Endothelial cell of umbilical vein (primary cell): ENCODE results near the gene MRPL9. TPM values are rescaled to one million over a fixed set of nuclear protein-coding genes. Genes with fewer than 3 reads are reported as not detected.

Experiments used
- BruUV-seq: library from RNA; stranded (reverse); fragments of 400-500 nt; replicated peaks from 2 replicates; lab custom pipeline; 2021; lab: Mats Ljungman, UMichigan
- CTCF ChIA-PET: fragments of 300-600, 350-600 bp; sonication (Branson Sonifier 250); formaldehyde crosslinking; loops from one replicate; lab custom pipeline; 2021; ENCODE audit warnings: antibody characterized with exemption, inconsistent platforms; lab: Charles Lee
- POLR2A ChIA-PET: fragments of 300-600, 350-600 bp; sonication (Branson Sonifier 250); formaldehyde crosslinking; loops from one replicate; lab custom pipeline; 2021; ENCODE audit warnings: antibody characterized with exemption, inconsistent platforms; lab: Charles Lee
- DNase-seq: peaks from one replicate; pipeline ENCODE4 v3.0.0-alpha.2; 2011; ENCODE audit warnings: low read depth, low spot score
- FAIRE-seq: peaks from 2 replicates; lab custom pipeline; 2011; peaks lifted over from hg19 to GRCh38; lab: Jason Lieb, UNC
- H2AFZ ChIP-seq: 2 replicates; pipeline ENCODE4 v1.6.0; 2012; ENCODE audit warnings: low read depth, low read length, control low read depth, inconsistent platforms
- H3K27ac ChIP-seq: 2 replicates; pipeline ENCODE4 v1.5.1; 2011; ENCODE audit warnings: low read depth, mild to moderate bottlenecking, control low read depth, low read length, moderate library complexity; ENCODE audit not compliant: insufficient read depth
- H3K27me3 ChIP-seq, 2 experiments: 2 replicates each; pipeline versions ENCODE4 v1.6.0 to v1.6.1; 2011; ENCODE audit warnings: low read length in 2 of 2, mixed read lengths in 1 of 2; ENCODE audit not compliant: control insufficient read depth in 2 of 2, insufficient read depth in 2 of 2
- H3K36me3 ChIP-seq, 2 experiments: 2 replicates in 1 of 2; 3 replicates in 1 of 2; pipeline ENCODE4 v1.5.1; 2011; ENCODE audit warnings: low read length in 2 of 2, mild to moderate bottlenecking in 1 of 2, moderate library complexity in 1 of 2; ENCODE audit not compliant: control insufficient read depth in 2 of 2, insufficient read depth in 2 of 2; ENCODE audit errors: extremely low read depth in 1 of 2
- H3K4me1 ChIP-seq: 3 replicates; pipeline ENCODE4 v1.5.1; 2011; ENCODE audit warnings: mild to moderate bottlenecking, low read length; ENCODE audit not compliant: control insufficient read depth, insufficient read depth; ENCODE audit errors: extremely low read depth
- H3K4me2 ChIP-seq: 2 replicates; pipeline ENCODE4 v1.6.1; 2011; ENCODE audit warnings: low read length, control low read depth, mixed read lengths; ENCODE audit not compliant: insufficient read depth
- H3K4me3 ChIP-seq, 3 experiments: fragments of 200-600 bp in 1 of 3; sonication (generic), shearing (Covaris generic) in 1 of 3; replicated peaks in 1 of 3; 2 replicates each; pipeline ENCODE4 v1.5.1; 2011 to 2016; ENCODE audit warnings: control low read depth in 3 of 3, low read length in 3 of 3, mild to moderate bottlenecking in 2 of 3, inconsistent platforms in 1 of 3, low read depth in 1 of 3, moderate library complexity in 1 of 3; ENCODE audit not compliant: insufficient read depth in 1 of 3
- H3K79me2 ChIP-seq: 2 replicates; pipeline ENCODE4 v1.6.0; 2012; ENCODE audit warnings: low read length, inconsistent platforms; ENCODE audit not compliant: control insufficient read depth, insufficient read depth
- H3K9ac ChIP-seq: replicated peaks from 2 replicates; pipeline ENCODE3; 2011; ENCODE audit warnings: low read length, control low read depth; ENCODE audit not compliant: insufficient read depth; ENCODE audit errors: extremely low read depth
- H3K9me1 ChIP-seq: replicated peaks from 3 replicates; pipeline ENCODE4 v1.6.0; 2011; ENCODE audit warnings: mild to moderate bottlenecking, low read length; ENCODE audit not compliant: control insufficient read depth, insufficient read depth; ENCODE audit errors: extremely low read depth
- H3K9me3 ChIP-seq: replicated peaks from 2 replicates; pipeline ENCODE4 v1.5.1; 2012; ENCODE audit warnings: low read length, inconsistent platforms; ENCODE audit not compliant: control insufficient read depth, insufficient read depth
- H4K20me1 ChIP-seq: replicated peaks from 2 replicates; pipeline ENCODE3; 2011; ENCODE audit warnings: mild to moderate bottlenecking, low read length; ENCODE audit not compliant: control insufficient read depth, insufficient read depth; ENCODE audit errors: extremely low read depth
- EZH2 ChIP-seq: IDR thresholded peaks from 2 replicates; pipeline ENCODE4 v1.6.1; 2012; ENCODE audit warnings: borderline replicate concordance, low read depth, mild to moderate bottlenecking, moderate library complexity, low read length, inconsistent platforms; ENCODE audit not compliant: severe bottlenecking
- FOS ChIP-seq: IDR thresholded peaks from 2 replicates; pipeline ENCODE4 v1.6.1; 2011; ENCODE audit warnings: mild to moderate bottlenecking, low read length, moderate library complexity, borderline replicate concordance; ENCODE audit not compliant: insufficient read depth
- GATA2 ChIP-seq: IDR thresholded peaks from 2 replicates; pipeline ENCODE4 v1.7.0; 2011; ENCODE audit warnings: low read depth, mild to moderate bottlenecking, moderate library complexity, mixed read lengths, low read length; ENCODE audit not compliant: insufficient read length, insufficient read depth
- JUN ChIP-seq: IDR thresholded peaks from 2 replicates; pipeline ENCODE4 v1.6.1; 2011; ENCODE audit warnings: borderline replicate concordance, low read depth; ENCODE audit not compliant: insufficient read length, insufficient read depth
- MYC ChIP-seq: IDR thresholded peaks from one replicate; pipeline ENCODE4 v1.6.1; 2011; ENCODE audit warnings: mild to moderate bottlenecking, low read depth, low read length
- POLR2A ChIP-seq: IDR thresholded peaks from 2 replicates; pipeline ENCODE4 v1.6.1; 2012; ENCODE audit warnings: low read depth, mild to moderate bottlenecking, control low read depth, low read length
- POLR2AphosphoS5 ChIP-seq: IDR thresholded peaks from 2 replicates; pipeline ENCODE4 v1.6.1; 2012; ENCODE audit warnings: low read depth, mild to moderate bottlenecking, control low read depth, low read length, moderate library complexity; ENCODE audit not compliant: insufficient read depth
- dilution Hi-C: fragments of 300-500 bp; cut with MboI; formaldehyde crosslinking; loops from one replicate; pipeline ENCODE4 v1.15.0; 2019; ENCODE audit warnings: low sequenced_read_pairs; ENCODE audit not compliant: extremely low pct_ligation_motif_present
- intact Hi-C: fragments of 100-400 bp; cut with micrococcal nuclease; formaldehyde crosslinking; loops from one replicate; pipeline ENCODE4 v1.10.0; 2022
- polyA plus RNA-seq, 4 experiments: library from polyadenylated mRNA; depleted of rRNA in 3 of 4; stranded (reverse) in 3 of 4; unstranded in 1 of 4; fragments of >200 nt; gene quantifications; 2 replicates each; pipeline versions ENCODE4 v1.2.1 to v1.2.3, GENCODE V29; 2011 to 2012; ENCODE audit warnings: missing spikeins in 1 of 4
- total RNA-seq: library from RNA; stranded (reverse); gene quantifications from 2 replicates; pipeline ENCODE4 v1.2.3, GENCODE V29; 2021
- TF ChIP-seq, protein P1 (sequence below), 2 donors: IDR thresholded peaks; 1 replicate in 1 of 2; 2 replicates in 1 of 2; pipeline ENCODE4 v1.5.1; 2011; ENCODE audit warnings: low read length in 2 of 2, mild to moderate bottlenecking in 2 of 2, moderate library complexity in 2 of 2, control low read depth in 1 of 2, inconsistent platforms in 1 of 2, low read depth in 1 of 2; ENCODE audit not compliant: insufficient read depth in 1 of 2; ENCODE audit errors: extremely low read depth in 1 of 2
- TF ChIP-seq, protein P2 (sequence below): IDR thresholded peaks from 2 replicates; pipeline ENCODE4 v1.6.1; 2011; ENCODE audit not compliant: insufficient read depth, insufficient read length

The MRPL9 gene
- total and polyA plus RNA-seq, 2 donors (not counting 3 experiments of a cell fraction or from before 2014, with no cell fraction given) = 79.1 to 112 TPM

DNA sequence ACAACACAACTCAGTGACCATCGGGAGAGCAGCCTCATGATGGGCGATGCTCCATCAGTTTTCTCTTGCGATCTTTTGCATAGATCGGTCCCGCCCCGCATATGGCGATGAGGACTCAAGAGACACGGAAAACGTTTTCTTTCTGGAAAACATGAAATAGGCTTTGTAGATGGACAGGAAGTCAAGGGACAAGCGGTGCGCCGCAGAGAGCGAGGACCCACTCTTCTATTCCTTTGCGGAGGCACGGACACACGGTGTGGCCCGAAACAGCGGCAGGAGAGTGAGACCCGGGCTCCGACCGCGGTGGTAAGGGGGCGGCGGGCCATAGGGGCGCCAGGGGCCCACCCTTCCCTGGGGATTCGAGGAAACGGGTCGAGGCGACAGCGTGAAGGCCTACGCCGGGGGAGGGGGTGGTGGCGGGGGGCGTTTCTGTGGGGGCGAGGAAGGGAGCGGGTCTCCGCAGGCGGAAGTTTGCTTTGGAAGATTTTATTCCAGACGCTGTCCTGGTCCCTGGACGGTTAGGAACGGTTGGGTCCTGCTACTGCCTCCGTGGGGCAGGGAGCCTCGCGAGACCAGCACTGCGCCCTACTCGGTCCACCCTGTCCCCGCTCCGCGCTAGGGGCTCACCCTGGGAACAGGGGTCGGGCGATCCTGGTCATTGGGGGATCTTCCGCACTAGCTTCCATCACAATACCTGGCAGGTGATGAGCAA, 27.8 kb upstream of the MRPL9 start:
- CTCF ChIA-PET = no interaction called here
- POLR2A ChIA-PET = interaction anchor here (0.6 to 0.7 kb wide), 2 partner anchors 198 to 446 kb away, joined by 5 to 6 read pairs; no protein-coding TSS in a partner anchor

DNA sequence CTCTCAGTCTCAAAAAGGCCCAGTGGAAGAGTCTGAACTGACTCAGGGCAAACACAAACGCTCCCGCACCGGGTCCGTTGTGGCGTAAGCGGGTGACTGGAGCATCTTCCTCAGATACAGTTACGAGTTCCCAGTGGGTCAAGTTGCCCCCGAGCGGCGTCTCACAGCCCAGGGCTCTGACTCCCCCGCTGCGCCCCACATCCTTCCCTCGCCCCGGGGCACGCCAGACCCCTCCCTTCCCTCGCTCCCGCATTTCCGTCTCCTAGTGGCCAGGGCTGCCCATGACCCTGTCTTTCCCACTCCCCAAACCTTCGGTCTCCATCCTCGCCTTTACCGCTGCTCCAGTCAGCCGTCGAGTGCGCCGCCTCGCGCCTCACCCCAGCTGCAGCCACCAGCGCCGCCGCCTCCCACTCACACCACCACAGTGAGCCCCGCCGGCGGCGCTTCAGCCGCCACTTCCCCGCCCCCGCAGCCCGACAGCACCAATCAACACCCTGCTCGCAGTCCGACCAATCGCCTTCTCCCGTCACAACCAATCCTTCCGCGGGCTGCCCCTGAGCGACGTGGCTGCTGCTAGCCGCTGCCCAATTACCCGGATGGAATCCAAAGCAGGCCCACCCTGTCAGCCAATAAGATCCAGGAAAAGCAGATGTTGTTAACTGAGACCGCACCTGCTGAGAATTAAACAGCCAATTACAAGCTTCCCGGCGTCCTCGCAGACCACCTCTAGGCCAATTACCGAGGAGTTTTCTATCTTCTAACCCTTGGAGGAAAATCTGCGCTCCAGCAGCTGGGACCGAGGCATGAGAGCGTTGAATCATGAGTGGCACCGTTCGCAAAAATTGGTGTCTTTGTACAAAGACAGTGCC, 27.0 kb upstream of the MRPL9 start, which contains the start of gene TDRKH:
TDRKH (minus strand) TSS at position 430 of the 869 bp plus-strand sequence. CDS start 7,478 bp downstream, outside the sequence.
- Histone ChIP-seq H3K27ac (no peak within 1 kb of the TSS), H3K4me3 (peak within 1 kb of the TSS; percentile 43 to 94 (median 88)), H3K9me3 (no peaks in the 10 kb centered on the region), H3K79me2 (no peaks in the 10 kb centered on the region), H3K9me1 (no peaks in the 10 kb centered on the region), H4K20me1 (no peaks in the 10 kb centered on the region), H2AFZ (peak within 1 kb of the TSS; percentile 88), H3K4me1 (peaks cover 12% of the 10 kb centered on the region), H3K4me2 (peak within 1 kb of the TSS; percentile 89), H3K36me3 (no peaks in the 10 kb centered on the region), H3K27me3 (peaks cover 0 to 1% of the 10 kb centered on the region in 2 experiments), H3K9ac (peak within 1 kb of the TSS; percentile 74)
- FAIRE-seq (peak; percentile 100), DNase-seq (peak; percentile 100)
- ChIA-PET CTCF (interaction anchor here (0.9 to 2.0 kb wide), 6 partner anchors 9 to 346 kb away, joined by 3 to 8 read pairs (median 5); no protein-coding TSS in a partner anchor), POLR2A (interaction anchor here (0.6 to 1.3 kb wide), 3 partner anchors 27 to 445 kb away, joined by 4 to 6 read pairs (median 5); partner anchors contain the start of gene MRPL9)
- dilution Hi-C loops (no loop called here), intact Hi-C loops (loop anchor here (1.0 kb wide), 2 partner anchors 27 to 38 kb away; partner anchors contain the start of gene MRPL9)
- TF ChIP-seq, protein P1, sequence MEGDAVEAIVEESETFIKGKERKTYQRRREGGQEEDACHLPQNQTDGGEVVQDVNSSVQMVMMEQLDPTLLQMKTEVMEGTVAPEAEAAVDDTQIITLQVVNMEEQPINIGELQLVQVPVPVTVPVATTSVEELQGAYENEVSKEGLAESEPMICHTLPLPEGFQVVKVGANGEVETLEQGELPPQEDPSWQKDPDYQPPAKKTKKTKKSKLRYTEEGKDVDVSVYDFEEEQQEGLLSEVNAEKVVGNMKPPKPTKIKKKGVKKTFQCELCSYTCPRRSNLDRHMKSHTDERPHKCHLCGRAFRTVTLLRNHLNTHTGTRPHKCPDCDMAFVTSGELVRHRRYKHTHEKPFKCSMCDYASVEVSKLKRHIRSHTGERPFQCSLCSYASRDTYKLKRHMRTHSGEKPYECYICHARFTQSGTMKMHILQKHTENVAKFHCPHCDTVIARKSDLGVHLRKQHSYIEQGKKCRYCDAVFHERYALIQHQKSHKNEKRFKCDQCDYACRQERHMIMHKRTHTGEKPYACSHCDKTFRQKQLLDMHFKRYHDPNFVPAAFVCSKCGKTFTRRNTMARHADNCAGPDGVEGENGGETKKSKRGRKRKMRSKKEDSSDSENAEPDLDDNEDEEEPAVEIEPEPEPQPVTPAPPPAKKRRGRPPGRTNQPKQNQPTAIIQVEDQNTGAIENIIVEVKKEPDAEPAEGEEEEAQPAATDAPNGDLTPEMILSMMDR (IDR thresholded peaks at IDR 0.05; ENCODE audit: extremely low read depth in 1 of 2, insufficient read depth in 1 of 2, low read depth in 1 of 2, low read length in 2 of 2) = peak in 1 of 2 donors; percentile 39
- TF ChIP-seq MYC (no peak), POLR2A (peak; percentile 17), JUN (no peak), FOS (no peak), EZH2 (peak; percentile 94), GATA2 (peak; percentile 32), POLR2AphosphoS5 (no peak)
- TF ChIP-seq, protein P2, sequence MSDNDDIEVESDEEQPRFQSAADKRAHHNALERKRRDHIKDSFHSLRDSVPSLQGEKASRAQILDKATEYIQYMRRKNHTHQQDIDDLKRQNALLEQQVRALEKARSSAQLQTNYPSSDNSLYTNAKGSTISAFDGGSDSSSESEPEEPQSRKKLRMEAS = peak; percentile 50
- BruUV-seq = no TSS peak

More for the DNA sequence above, 27.8 kb upstream of the MRPL9 start:
- dilution Hi-C loops (no loop called here), intact Hi-C loops (loop anchor here (1.0 kb wide), 2 partner anchors 28 to 37 kb away; partner anchors contain the start of gene MRPL9)
- no peaks in the 10 kb centered on the region for H3K79me2 ChIP-seq
- BruUV-seq = TSS peak; percentile 21
- peak; percentile 33 for DNase-seq
- H3K9ac ChIP-seq = peak overlapping the region; percentile 74
- peak overlapping the region; percentile 88 for H2AFZ ChIP-seq
- no peaks in the 10 kb centered on the region for H4K20me1 ChIP-seq
- FAIRE-seq = no peak
- peak overlapping the region; percentile 89 for H3K4me2 ChIP-seq
- peak overlapping the region; percentile 43 to 94 (median 88) for H3K4me3 ChIP-seq
- no peak for TF ChIP-seq EZH2
- TF ChIP-seq GATA2 = peak; percentile 4
- H3K36me3 ChIP-seq = no peaks in the 10 kb centered on the region
- H3K9me3 ChIP-seq = no peaks in the 10 kb centered on the region
- H3K9me1 ChIP-seq = no peaks in the 10 kb centered on the region
- no peaks in the 10 kb centered on the region for H3K27me3 ChIP-seq
- H3K4me1 ChIP-seq = peaks cover 12% of the 10 kb centered on the region
- no peak overlapping the region for H3K27ac ChIP-seq
